Breast epithelium (tissue), 3 donors: ENCODE results near the gene CCDC138.

Experiments
- POLR2A ChIP-seq: fragments of 450-650 bp; IDR thresholded peaks from one replicate; pipeline ENCODE4 v1.6.1; 2016; ENCODE audit warnings: antibody characterized with exemption, mild to moderate bottlenecking, moderate library complexity
- TF ChIP-seq, protein P1 (sequence below), 3 donors: fragments of 450-650 bp; IDR thresholded peaks; one replicate each; pipeline ENCODE4 v1.5.1; 2016 to 2017; ENCODE audit warnings: antibody characterized with exemption in 3 of 3, mild to moderate bottlenecking in 3 of 3, moderate library complexity in 3 of 3

DNA sequence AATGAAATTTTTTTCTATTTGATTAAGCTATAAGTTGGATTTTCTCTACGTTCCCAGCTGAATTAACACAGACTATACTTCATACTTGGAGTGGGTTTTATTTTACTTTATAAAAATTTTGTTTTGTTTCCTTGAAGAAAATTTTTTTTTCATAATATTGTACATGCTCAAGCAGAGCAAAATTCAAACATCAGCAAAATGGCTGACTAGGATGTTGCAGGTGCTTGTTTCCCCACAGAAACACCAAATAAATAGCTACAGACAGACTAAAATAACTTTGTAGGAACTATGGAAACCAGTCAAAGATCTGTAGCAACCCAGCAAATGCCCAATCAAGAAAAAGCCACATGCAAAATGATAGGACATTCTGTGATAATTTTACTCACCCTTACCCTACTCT is 82.3 kb downstream of the CCDC138 start:
- no peak for TF ChIP-seq POLR2A
- TF ChIP-seq, protein P1, sequence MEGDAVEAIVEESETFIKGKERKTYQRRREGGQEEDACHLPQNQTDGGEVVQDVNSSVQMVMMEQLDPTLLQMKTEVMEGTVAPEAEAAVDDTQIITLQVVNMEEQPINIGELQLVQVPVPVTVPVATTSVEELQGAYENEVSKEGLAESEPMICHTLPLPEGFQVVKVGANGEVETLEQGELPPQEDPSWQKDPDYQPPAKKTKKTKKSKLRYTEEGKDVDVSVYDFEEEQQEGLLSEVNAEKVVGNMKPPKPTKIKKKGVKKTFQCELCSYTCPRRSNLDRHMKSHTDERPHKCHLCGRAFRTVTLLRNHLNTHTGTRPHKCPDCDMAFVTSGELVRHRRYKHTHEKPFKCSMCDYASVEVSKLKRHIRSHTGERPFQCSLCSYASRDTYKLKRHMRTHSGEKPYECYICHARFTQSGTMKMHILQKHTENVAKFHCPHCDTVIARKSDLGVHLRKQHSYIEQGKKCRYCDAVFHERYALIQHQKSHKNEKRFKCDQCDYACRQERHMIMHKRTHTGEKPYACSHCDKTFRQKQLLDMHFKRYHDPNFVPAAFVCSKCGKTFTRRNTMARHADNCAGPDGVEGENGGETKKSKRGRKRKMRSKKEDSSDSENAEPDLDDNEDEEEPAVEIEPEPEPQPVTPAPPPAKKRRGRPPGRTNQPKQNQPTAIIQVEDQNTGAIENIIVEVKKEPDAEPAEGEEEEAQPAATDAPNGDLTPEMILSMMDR (IDR thresholded peaks at IDR 0.05): no peak
